Lower leg skin (tissue), 4 donors: ENCODE measurements around the gene ADARB2. TPM values are rescaled to one million over a fixed set of nuclear protein-coding genes. Genes with fewer than 3 reads are reported as not detected.

Experiments
- DNase-seq, 2 donors: peaks; one replicate each; pipeline ENCODE4 v3.0.0-alpha.2; 2019; ENCODE audit warnings: low spot score in 2 of 2
- H3K4me3 ChIP-seq: fragments of 200-600 bp; sonication (generic); 2 replicates; pipeline ENCODE4 v1.5.1; 2017; ENCODE audit warnings: mild to moderate bottlenecking, low read depth; ENCODE audit not compliant: poor library complexity, severe bottlenecking
- CTCF ChIP-seq, 3 donors: fragments of 450-650 bp; IDR thresholded peaks; one replicate each; pipeline ENCODE4 v1.5.1; 2016; ENCODE audit warnings: antibody characterized with exemption in 3 of 3, mild to moderate bottlenecking in 3 of 3, moderate library complexity in 2 of 3
- POLR2A ChIP-seq, 2 donors: fragments of 450-650 bp; IDR thresholded peaks; one replicate each; pipeline ENCODE4 v1.6.1; 2016 to 2017; ENCODE audit warnings: antibody characterized with exemption in 2 of 2, mild to moderate bottlenecking in 1 of 2, moderate library complexity in 1 of 2
- WGBS, 2 donors: methylation state at CpG; one replicate each; pipeline ENCODE4 v1.1.5; 2018; 5-methylcytosine and 5-hydroxymethylcytosine counted together
- intact Hi-C: fragments of 100-400 bp; cut with DNase I; formaldehyde crosslinking; loops from one replicate; pipeline ENCODE4 v1.15.0; 2023; ENCODE audit warnings: low total_unique reads
- total RNA-seq, 4 donors: library from RNA; depleted of rRNA; stranded (reverse); fragments of >200 nt; gene quantifications; one replicate each; pipeline ENCODE4 v1.1.0, GENCODE V29; 2016

The ADARB2 gene
- total RNA-seq, 4 donors from 2014 or later: 0.72 to 3.6 (median 1.8) TPM

- WGBS, 2 donors: 10 to 15% methylated on average over 5 of the region's 5 CpGs
- no peak overlapping the region for H3K4me3 ChIP-seq
- intact Hi-C loops: no loop called here
- TF ChIP-seq CTCF (IDR thresholded peaks at IDR 0.05) (no peak), POLR2A (IDR thresholded peaks at IDR 0.05) (no peak)
- no peak for DNase-seq
These were observed 124.4 kb downstream of the ADARB2 start for GRCh38 chr10:1612908-1613307.

GRCh38 chr10:1611936-1612550 is 125.3 kb downstream of the ADARB2 start:
- 58 to 66% methylated on average over 21 of the region's 21 CpGs for WGBS, 2 donors
- peak in 1 of 2 donors; percentile 66 for DNase-seq

DNA sequence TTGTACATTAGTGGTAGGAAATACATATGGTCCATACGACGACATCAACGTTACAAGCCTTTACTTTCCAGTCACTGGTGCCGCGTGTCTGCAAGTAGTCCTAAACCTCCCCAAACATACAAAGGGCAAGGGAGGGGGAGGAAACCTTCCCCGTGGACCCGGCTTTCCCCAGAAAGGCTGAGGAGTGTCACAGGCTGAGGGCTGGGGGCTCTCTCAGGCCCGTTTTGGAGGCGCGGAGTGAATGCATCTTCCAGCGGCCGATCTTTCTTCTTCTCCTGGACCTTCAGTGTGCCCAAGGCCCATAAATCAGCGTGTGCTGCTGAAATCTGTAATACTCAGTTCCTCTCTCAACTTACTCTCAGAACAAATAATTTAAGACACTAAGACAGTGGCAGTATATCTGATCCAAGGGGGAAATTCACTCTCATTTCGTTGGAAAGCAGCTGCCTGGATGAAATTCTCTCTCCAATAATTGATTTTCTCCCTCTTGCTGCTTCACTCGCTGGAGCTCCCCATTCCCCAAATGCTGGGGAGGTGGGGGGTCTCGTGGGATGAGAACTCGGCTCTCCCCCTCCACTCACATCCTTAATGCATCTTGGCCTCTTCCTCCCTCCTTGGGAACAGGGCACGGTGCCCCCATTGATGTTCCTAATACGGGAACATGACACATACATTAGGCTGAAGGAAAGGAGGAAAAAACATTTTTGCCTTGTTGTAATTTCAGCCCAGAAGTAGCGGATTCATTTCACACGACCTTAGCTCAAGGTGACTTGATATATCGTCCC is 126.1 kb downstream of the ADARB2 start:
- TF ChIP-seq CTCF (IDR thresholded peaks at IDR 0.05): no peak
- TF ChIP-seq POLR2A (IDR thresholded peaks at IDR 0.05): no peak
- 80 to 82% methylated on average over 22 of the region's 22 CpGs for WGBS, 2 donors
- DNase-seq: peak in 1 of 2 donors; percentile 42
- intact Hi-C loops: no loop called here
- H3K4me3 ChIP-seq: no peak overlapping the region

More at GRCh38 chr10:1611936-1612550, 125.3 kb downstream of the ADARB2 start:
- no peak overlapping the region for H3K4me3 ChIP-seq
- TF ChIP-seq POLR2A (IDR thresholded peaks at IDR 0.05): no peak
- TF ChIP-seq CTCF (IDR thresholded peaks at IDR 0.05): no peak
- intact Hi-C loops: no loop called here

DNA sequence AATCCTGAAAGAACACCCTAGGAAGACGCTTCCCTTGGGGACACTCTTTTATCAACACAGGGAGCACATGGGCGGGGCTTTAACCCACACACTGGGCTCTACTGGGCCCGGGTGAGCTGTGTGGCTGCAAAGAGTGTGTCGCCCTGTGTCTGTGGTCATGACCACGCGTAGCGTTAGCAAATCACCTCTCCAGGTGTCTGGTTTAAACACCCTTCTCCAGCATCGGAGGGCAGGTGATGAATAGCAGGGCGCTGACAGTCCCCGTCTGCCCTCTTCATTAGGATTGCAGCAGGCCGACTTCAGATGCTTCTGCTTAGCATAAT is 127.7 kb downstream of the ADARB2 start:
- WGBS, 2 donors: 70 to 73% methylated on average over 11 of the region's 11 CpGs
- H3K4me3 ChIP-seq: no peak overlapping the region
- no peak for DNase-seq
- TF ChIP-seq CTCF (IDR thresholded peaks at IDR 0.05) (no peak), POLR2A (IDR thresholded peaks at IDR 0.05) (no peak)
- intact Hi-C loops: no loop called here

GRCh38 chr10:1608851-1609647 is 128.3 kb downstream of the ADARB2 start:
- intact Hi-C loops: no loop called here
- no peak overlapping the region for H3K4me3 ChIP-seq
- DNase-seq: peak in 1 of 2 donors; percentile 64
- 23 to 43% methylated on average over 28 of the region's 28 CpGs for WGBS, 2 donors
- TF ChIP-seq POLR2A (IDR thresholded peaks at IDR 0.05) (no peak), CTCF (IDR thresholded peaks at IDR 0.05) (no peak)
